Measurements from ENCODE around the gene MRPL9. TPM values are rescaled to one million over a fixed set of nuclear protein-coding genes. Genes with fewer than 3 reads are reported as not detected.

MRPL9 gene
- total and polyA plus RNA-seq, 2 donors (not counting 1 experiment from before 2014, with no cell fraction given) = 65.5 to 84.6 TPM

GRCh38 chr1:151779852-151780251 lies 16.6 kb upstream of the MRPL9 start:
- no peak overlapping the region for H3K4me2 ChIP-seq (replicated peaks; ENCODE audit: low read depth, low read length, poor library complexity, severe bottlenecking)
- no peak overlapping the region for H3K9ac ChIP-seq (ENCODE audit: low read length)
- H4K20me1 ChIP-seq (ENCODE audit: control insufficient read depth, insufficient read depth, low read length, poor library complexity, severe bottlenecking) = no peaks in the 10 kb centered on the region
- H3K9me3 Mint-ChIP-seq (ENCODE audit: insufficient read depth) = no peaks in the 10 kb centered on the region
- H3K27ac ChIP-seq (ENCODE audit: low read length in 2 of 2) = no peak overlapping the region
- WGBS (ENCODE audit: insufficient coverage) = 55% methylated on average over 4 of the region's 4 CpGs
- H2AFZ ChIP-seq (ENCODE audit: insufficient read depth, low read depth, low read length, poor library complexity, severe bottlenecking) = no peak overlapping the region
- ChIA-PET CTCF (interaction anchor here (0.6 to 1.2 kb wide), 2 partner anchors 10 to 48 kb away, joined by 3 read pairs; partner anchors contain the start of gene TDRKH), POLR2A (no interaction called here)
- H3K27ac Mint-ChIP-seq = no peak overlapping the region
- no peaks in the 10 kb centered on the region for H3K4me1 ChIP-seq (ENCODE audit: control insufficient read depth in 2 of 2, insufficient read depth in 2 of 2, low read length in 2 of 2)
- H3K79me2 ChIP-seq (ENCODE audit: control insufficient read depth, insufficient read depth, low read length) = no peaks in the 10 kb centered on the region
- no peak overlapping the region for H3K4me3 Mint-ChIP-seq
- peaks cover 0 to 39% of the 10 kb centered on the region in 2 experiments for H3K36me3 ChIP-seq (replicated peaks in 1 of 2; ENCODE audit: control extremely low read depth in 1 of 2, control insufficient read depth in 1 of 2, extremely low read depth in 1 of 2, insufficient read depth in 2 of 2, low read length in 1 of 2)
- no peak overlapping the region for H3K4me3 ChIP-seq (ENCODE audit: control extremely low read depth in 1 of 5, extremely low read depth in 1 of 5, insufficient read depth in 1 of 5, low read depth in 2 of 5, low read length in 4 of 5)
- ATAC-seq (ENCODE audit: low read depth) (no peak), DNase-seq (no peak)
- intact Hi-C loops (cut with micrococcal nuclease) = no loop called here
- H3K27me3 Mint-ChIP-seq = no peaks in the 10 kb centered on the region
- no peaks in the 10 kb centered on the region for H3K4me1 Mint-ChIP-seq
- H3K9me3 ChIP-seq (ENCODE audit: control extremely low read depth in 1 of 3, control insufficient read depth in 2 of 3, insufficient read depth in 1 of 3, low read length in 2 of 3) = no peaks in the 10 kb centered on the region
- TF ChIP-seq CTCF (IDR thresholded peaks at IDR 0.05) (no peak), EZH2 (IDR thresholded peaks at IDR 0.05; ENCODE audit: borderline replicate concordance, insufficient read depth, low read depth, low read length, poor library complexity, severe bottlenecking) (no peak)
- no peaks in the 10 kb centered on the region for H3K27me3 ChIP-seq (replicated peaks in 1 of 4; ENCODE audit: control extremely low read depth in 1 of 4, control insufficient read depth in 3 of 4, insufficient read depth in 4 of 4, low read length in 3 of 4)

GRCh38 chr1:151777317-151777716 lies 14.0 kb upstream of the MRPL9 start:
- DNase-seq (no peak), ATAC-seq (ENCODE audit: low read depth) (no peak)
- intact Hi-C loops (cut with micrococcal nuclease) = no loop called here
- TF ChIP-seq CTCF (IDR thresholded peaks at IDR 0.05) (no peak), EZH2 (IDR thresholded peaks at IDR 0.05; ENCODE audit: borderline replicate concordance, insufficient read depth, low read depth, low read length, poor library complexity, severe bottlenecking) (no peak)
- Mint-ChIP-seq H3K27me3 (no peaks in the 10 kb centered on the region), H3K9me3 (ENCODE audit: insufficient read depth) (no peaks in the 10 kb centered on the region), H3K4me1 (no peaks in the 10 kb centered on the region), H3K4me3 (no peak overlapping the region), H3K27ac (no peak overlapping the region)
- WGBS (ENCODE audit: insufficient coverage) = 100% methylated on average over 4 of the region's 4 CpGs
- H4K20me1 ChIP-seq (ENCODE audit: control insufficient read depth, insufficient read depth, low read length, poor library complexity, severe bottlenecking) = no peaks in the 10 kb centered on the region
- H3K4me1 ChIP-seq (ENCODE audit: control insufficient read depth in 2 of 2, insufficient read depth in 2 of 2, low read length in 2 of 2) = no peaks in the 10 kb centered on the region
- CTCF ChIA-PET = interaction anchor here (0.7 to 1.0 kb wide), 2 partner anchors 55 to 58 kb away, joined by 3 to 6 read pairs; no protein-coding TSS in a partner anchor
- no peaks in the 10 kb centered on the region for H3K27me3 ChIP-seq (replicated peaks in 1 of 4; ENCODE audit: control extremely low read depth in 1 of 4, control insufficient read depth in 3 of 4, insufficient read depth in 4 of 4, low read length in 3 of 4)
- H3K79me2 ChIP-seq (ENCODE audit: control insufficient read depth, insufficient read depth, low read length) = no peaks in the 10 kb centered on the region
- H3K27ac ChIP-seq (ENCODE audit: low read length in 2 of 2) = no peak overlapping the region
- peaks cover 0 to 47% of the 10 kb centered on the region in 2 experiments for H3K36me3 ChIP-seq (replicated peaks in 1 of 2; ENCODE audit: control extremely low read depth in 1 of 2, control insufficient read depth in 1 of 2, extremely low read depth in 1 of 2, insufficient read depth in 2 of 2, low read length in 1 of 2)
- no peaks in the 10 kb centered on the region for H3K9me3 ChIP-seq (ENCODE audit: control extremely low read depth in 1 of 3, control insufficient read depth in 2 of 3, insufficient read depth in 1 of 3, low read length in 2 of 3)
- H3K4me3 ChIP-seq (ENCODE audit: control extremely low read depth in 1 of 5, extremely low read depth in 1 of 5, insufficient read depth in 1 of 5, low read depth in 2 of 5, low read length in 4 of 5) = no peak overlapping the region
- H3K4me2 ChIP-seq (replicated peaks; ENCODE audit: low read depth, low read length, poor library complexity, severe bottlenecking) = no peak overlapping the region
- H3K9ac ChIP-seq (ENCODE audit: low read length) = no peak overlapping the region
- POLR2A ChIA-PET = no interaction called here
- no peak overlapping the region for H2AFZ ChIP-seq (ENCODE audit: insufficient read depth, low read depth, low read length, poor library complexity, severe bottlenecking)
